GM18868 (cell line): Measurements from ENCODE around the gene SVEP1.
"Not testable (repeated sequence)": the region's sequence is repeated elsewhere in the genome, so short reads cannot be mapped to it uniquely, and the experiment has no call there.

Source experiments
- ATAC-seq: cut with Tn5 transposase; IDR thresholded peaks from one replicate; pipeline ENCODE4 v1.9.1; 2021; ENCODE audit warnings: mild to moderate bottlenecking, moderate library complexity; ENCODE audit not compliant: unreplicated experiment

The SVEP1 gene

DNA sequence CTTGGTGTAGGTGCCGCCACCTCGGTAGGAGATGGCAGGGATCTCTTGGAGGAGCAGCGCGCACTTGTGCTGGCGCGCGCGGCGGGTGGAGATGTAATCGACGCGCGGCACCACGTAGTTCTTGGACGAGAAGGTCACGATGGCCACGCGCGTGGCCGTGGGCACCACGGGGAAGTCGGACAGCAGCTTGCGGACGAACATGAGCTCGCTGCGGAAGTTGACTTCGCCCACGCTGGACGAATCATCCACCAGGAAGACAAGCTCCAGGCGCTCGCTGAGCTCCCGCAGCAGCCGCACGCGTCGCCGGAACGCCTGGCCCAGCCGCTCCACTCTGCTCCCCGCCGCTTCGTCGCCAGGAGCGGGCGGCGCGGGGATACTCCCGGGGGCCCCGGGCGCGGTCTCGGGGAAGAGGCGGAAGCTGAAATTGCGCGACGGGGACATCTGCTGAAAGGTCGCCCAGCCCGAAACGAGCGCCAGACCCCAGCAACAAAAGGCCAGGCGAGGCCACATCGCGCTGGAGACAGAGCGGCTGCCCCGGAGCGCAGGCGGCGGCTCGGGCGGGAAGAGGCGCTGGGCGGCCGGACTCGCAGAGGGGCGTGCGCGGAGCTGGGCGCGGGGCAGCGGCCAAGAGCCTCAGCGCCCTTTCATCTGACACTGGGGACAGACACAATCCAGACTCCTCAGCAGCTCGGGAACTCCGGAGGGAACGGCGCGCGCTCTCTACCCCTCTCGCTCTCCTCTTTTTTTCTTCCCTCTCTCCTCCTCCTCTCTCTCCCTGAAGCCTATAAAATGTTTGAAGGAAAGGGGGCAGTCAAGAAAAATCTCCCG, at the start of gene SVEP1:
SVEP1 (minus strand) TSS at position 708 of the 828 bp plus-strand sequence; CDS start at position 510, 198 bp downstream.
- no peak for ATAC-seq

DNA sequence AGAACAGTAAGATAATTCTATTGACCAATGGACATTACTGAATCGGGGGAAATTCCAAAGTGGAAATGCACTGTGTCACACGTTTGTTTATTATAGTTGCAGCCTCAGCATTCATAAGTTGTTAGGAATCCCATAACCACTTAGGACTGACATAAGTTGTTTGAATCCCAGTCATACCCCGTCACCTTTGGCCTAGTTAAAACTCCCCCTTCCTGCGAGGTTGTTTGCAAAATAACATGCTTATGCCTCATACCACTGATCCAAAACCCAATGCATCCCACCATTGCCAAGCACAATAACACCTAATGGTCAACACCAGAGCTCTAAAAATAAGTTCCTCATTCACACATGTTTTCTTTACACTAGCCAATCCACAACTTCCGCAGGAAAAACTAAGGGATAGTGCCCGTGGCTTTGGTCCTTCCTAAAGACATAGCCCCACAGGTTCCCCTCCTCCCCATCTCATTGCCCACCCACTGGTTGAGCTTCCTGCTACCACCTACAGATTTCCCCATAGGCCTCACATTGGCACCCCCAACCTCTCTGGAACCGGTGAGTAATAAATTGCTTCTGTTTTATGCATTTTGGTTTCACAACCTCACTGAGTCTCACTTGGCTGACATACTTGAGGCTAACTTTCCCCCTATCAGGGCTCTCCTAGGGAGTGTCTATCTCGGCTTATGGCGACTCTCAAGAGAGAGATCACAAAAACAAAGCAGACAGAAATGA, 46.7 kb upstream of the SVEP1 start:
- peak; percentile 98 for ATAC-seq

DNA sequence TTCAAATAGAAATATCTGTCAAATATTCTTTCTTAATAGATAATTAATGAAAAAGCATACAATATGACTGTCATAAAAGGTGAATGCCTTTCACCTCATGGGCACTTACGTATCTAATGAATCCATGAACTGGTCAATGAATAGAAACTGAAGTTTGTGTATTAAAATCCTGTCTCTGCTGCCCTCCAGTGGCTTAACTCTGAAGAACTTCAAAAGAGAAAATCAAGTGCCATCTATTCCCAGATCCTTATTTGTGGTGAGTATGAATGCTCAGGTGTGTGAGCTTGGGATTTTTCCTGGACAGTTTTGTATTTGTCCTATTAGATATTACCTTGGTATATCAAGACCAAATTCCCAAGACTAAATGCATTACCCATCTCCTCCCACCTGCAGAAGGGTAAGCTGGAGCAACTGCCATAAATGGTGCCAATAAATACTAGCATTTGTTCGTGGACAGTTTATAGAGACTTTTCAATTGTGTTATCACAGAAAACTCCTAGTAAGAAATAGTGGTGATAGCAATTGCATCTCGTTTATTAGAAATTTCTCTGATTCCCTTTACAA, 44.0 kb upstream of the SVEP1 start:
- peak; percentile 37 for ATAC-seq

DNA sequence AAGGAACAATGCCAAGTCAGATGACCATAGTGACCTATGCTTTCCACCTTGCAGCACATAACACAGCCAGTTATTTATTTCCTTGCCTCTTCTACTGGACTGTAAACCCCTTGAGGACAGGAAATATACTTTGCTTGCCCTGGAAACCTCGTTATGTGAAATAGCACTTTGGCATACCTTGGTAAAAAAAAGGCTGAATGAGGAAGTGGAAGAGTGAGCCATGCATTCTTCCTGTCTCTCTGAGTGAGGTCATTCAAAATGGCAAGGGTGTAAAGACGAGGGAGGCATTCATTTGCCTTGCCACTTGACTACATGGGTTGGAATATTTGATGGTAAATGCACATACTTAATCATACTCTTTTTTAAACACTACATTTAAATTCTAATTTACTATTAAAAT, 42.8 kb upstream of the SVEP1 start:
- ATAC-seq, result no peak

DNA sequence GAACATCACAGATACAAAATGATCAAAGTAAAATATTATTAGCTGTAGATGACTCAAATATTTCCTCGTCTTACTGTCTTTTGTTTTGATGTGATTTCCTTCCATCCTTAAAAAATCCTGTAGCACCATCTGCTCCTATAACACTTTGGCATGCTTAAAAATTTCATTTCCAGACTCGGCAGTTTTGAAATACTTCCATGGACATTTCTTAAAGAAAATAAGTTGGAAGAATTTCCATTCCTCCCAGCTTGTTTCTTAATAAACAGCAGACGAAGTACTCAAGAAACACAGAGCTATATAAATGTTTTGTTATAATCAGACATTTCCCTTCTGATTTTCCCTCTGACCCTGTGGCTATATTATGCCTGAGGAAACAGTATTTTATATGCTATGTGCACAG, 41.2 kb upstream of the SVEP1 start:
- ATAC-seq, result no peak

DNA sequence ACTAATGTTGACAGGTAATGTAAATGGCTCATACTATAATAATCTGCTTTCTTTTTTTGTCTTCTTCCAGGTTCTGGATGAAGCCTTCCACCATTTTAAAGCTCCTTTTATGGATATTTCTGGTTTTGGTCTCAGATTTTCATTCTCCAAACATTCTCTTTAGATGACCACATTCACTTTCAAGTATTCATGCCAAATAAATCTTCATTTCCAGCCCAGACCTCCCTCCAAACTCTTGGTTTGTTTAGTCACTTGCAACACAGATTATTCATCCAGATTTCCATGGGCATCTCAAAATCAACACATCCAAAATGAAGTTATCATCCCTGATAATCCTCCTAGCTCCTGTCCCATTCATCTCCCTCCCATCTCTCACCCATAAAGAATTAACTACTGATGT, 40.3 kb upstream of the SVEP1 start:
- no peak for ATAC-seq

DNA sequence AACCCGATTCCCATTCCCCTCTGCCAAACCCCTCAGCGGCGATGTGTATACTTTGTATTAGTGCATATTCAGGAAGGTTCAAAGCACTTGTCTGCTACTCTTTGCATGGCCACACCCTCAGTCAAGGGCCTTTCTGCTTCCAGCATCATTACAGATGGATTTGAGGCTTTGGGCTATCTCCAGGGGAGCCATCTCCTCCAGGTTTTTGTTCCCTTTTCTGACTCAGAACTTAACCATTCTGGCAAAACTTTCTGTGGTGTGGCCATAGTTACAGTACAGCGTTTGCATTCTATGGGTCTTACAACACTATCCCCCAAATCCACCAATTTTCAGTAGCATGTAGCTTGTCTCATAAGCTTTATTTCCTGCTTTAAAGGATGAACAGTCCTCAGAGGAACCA, 36.0 kb upstream of the SVEP1 start:
- ATAC-seq, result no peak

DNA sequence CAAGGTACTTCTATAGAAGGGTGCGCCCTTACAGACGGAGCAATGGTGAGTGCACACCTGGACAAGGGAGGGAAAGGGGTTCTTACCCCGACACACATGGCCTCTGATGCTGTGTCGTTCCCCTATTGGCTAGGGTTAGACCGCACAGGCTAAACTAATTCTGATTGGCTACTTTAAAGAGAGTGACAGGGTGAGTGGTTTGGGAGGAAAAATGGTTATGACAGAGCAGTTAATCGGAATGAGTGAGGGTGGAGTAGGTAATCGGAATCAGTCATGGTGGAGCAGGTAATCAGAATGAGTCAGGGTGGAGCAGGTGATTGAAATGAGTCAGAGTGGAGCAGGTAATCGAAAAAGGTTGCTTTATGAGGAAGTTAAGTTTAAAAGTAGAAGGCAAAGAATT, 35.0 kb upstream of the SVEP1 start:
- not testable (repeated sequence) for ATAC-seq

DNA sequence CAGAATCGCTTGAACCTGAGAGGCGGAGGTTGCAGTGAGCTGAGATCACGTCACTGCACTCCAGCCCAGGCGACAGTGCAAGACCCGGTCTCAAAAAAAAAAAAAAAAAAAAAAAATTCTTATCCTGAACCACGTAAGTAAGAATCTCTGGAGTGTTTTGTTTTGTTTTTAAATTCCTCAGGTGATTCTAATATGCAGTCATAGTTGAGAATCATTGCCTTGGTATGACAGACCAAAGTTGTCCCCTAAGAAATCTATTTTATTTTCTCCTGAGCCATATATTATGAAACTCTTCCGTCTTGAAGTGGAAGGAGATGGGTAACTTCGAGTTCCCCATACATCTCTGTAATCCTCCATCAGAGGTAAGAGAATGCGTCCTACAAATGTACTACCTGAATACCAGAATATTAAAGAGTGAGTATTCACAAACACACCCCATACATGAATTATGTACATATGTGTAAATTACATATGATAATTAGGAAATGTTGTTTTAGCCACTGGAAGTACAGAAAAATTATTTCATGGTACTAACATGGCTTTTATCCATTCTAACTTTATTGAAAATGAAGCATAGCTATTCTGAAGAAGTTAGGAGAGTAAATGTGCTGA, 26.7 kb upstream of the SVEP1 start:
- no peak for ATAC-seq

DNA sequence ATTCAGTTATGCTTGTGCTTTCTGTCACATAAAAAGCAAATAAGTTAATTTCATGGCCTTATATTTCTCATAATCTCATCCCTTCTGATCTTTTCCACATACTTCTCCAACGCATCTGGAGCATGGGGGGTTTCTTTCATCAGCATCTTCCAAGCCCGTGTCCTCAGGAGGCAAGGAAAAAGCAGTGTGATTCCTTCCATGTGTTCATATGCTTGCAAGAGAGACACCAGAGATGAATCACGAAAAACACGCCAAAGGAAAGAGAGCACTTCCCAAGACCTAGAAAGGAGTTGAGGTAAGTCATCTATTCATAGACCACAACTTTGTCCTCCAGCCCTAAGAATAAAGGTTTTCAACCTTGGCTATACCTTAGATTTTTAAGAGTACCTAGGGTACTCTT, 26.0 kb upstream of the SVEP1 start:
- no peak for ATAC-seq

DNA sequence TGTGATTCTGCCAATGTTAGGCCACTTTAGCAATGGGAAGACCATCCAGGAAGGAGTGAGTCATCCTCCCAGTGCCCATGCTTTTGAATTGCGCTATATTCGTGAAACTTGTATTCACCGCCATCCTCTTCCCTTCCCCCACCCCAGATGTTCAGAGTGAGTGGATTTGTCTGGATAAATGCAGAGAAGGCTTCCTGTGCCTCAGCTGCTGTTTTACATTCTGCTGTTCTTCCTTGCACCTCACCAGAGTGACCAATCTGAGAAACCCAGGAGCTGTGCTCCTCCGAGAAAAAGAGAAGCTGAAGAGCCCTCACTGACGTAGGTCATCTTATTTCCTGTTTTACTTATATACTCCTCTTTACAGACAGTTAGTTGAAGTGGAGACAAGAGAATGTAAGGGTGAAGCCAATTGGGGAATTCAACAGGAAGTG, 24.6 kb upstream of the SVEP1 start:
- ATAC-seq, result no peak

DNA sequence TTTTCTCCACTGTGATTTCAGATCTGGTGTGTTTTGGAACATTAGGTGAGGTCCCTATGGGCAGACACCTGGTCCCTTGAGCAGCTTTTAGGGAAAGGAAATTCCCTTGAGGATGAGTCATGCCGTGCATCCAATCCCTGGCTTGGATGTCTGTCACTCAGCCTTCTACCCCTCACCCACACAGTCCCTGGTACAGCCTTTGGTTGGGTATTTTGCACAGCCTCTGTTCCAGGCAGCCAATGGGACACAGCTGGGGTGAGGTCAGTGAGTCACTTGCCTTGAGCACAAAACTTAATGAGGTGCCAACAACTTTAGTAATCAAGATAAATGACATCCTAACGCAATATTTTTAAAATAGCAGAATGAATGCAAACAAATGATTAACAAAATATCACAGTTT, 22.7 kb upstream of the SVEP1 start:
- no peak for ATAC-seq

DNA sequence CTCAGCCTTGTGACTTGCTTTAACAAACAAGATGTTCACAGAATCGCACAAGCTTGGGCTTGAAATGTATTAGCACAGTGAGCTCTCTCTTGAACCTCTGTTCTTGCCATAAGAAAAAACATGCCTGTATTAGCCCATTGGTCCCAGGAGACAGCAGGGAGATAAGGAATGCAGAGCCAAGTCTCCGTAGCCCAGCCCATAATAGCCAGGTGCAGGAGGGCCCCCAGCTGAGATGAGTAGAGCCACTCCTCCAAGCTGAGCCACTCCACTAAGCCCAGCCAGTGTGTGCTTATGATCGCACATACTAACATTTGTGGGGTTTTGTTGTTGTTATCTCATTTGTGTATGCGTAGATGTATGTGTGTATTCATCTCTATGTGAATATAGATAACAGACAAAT, 21.6 kb upstream of the SVEP1 start:
- ATAC-seq, result no peak

DNA sequence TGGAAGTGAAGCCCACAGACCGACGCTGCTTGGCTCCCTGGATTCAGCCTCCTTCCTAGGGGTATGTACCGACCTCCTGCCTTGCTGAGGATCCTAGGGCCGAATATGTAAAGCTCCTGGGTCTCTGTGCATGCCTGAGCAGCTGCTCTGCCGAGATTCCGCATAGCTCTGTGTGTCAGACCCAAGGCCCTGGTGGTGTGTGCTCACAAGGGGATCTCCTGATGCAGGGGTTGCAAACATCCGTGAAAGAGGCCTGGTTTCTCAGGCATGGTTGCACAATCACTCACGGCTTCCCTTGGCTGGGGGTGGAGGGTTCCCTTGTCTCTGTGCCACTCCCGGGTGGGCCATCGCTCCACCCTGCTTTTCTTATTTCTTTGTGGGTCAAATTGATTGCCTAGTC, 19.9 kb upstream of the SVEP1 start:
- no peak for ATAC-seq

DNA sequence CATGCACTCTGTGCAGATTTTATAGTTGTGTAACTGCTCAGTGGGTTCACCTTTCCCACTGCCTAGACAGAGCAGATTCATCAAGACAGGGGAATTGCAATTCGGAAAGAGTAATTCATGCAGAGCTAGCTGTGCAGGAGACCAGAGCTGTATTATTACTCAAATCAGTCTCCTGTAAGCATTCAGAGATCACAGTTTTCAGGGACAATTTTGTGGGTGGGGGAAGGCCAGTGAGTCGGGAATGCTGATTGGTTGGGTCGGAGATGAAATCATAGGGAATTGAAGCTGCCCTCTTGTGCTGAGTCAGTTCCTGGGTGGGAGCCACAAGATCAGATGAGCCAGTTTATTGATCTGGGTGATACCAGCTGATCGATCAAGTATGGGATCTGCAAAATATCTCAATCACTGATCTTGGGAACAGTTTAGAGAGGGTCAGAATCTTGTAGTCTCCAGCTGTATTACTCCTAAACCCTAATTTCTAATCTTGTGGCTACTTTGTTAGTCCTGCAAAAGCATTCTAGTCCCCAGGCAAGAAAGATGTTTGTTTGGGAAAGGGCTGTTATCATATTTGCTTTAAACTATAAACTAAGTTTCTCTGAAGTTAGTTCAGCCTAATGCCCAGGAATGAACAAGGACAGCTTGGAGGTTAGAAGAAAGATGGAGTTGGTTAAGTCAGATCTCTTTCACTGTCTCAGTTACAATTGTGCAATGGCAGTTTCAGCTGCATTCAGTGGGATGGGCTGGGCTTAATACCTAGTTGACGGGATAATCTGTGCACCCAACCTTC, 12.7 kb upstream of the SVEP1 start:
- ATAC-seq, result no peak

DNA sequence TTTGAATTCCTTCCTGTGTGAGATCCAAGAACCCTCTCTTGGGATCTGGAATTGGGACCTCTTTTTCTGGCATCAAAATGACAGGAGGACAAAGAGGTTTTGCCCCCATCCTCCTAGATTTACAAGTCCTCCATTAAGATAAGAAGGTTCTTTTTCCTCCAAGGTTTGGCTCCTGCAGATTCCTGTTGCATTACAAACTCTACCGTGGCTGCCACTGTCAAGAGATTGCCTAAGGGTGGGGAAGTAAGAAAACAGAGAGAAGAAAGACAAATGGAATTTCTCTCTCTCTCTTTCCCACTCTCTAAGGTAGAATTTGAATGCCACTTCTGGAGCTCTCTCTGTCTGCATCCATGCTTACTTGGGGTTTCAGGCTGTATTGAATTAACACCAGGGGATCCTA, 12.0 kb upstream of the SVEP1 start:
- no peak for ATAC-seq

DNA sequence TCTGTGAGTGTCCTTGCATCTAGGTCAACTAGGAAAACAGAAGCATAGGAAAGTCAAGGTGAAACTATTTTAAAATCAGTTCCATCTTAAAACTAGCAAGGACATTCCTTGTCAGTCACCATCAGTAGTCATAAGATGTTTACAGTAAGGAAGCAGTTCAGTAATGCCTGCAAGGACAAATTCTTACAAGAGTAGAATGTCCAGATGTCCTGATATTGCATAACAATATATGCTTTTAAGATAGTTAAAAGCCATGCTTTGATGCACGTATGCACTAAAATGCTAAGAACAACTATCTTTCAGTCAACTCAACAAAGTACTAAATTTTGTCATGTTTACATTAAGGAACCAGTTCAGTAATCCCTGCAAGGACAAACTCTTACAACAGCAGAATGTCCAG, 11.3 kb upstream of the SVEP1 start:
- no peak for ATAC-seq

DNA sequence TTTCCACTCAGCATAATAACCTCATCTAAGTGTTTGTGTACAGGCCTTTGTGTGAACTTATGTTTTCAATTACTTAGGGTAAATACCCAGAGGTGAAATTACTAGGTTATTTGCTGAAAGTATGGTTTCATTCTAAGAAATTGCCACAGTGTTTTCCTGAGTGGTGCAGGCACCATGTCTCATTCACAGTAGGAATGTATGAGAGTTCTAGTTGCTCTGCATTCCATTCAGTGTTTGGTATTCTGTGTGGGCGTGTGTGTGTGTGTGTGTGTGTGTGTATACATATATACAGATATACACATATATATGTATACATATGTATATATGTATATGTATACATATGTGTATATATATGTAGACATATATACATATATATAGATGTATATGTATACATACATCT, 8.8 kb upstream of the SVEP1 start:
- ATAC-seq, result no peak

DNA sequence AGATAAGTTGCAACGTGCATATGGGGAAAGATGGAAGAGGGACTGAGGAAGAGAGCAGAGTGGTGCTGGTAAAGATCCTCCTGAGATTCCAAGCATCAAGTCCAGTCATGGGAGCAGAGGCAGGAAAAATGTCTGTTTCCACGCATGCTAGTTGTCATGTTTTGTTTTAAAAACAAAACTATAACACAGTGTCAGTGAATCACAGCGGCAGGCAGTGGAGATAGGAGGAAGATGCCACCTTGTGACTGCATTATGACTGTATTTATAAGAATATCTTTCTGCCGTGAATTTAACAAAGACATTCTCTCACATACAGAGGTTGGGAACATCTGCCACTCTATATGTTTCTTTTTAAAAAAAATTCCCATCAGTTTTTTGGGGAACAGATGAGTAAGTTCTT, 3.7 kb upstream of the SVEP1 start:
- ATAC-seq, result no peak

DNA sequence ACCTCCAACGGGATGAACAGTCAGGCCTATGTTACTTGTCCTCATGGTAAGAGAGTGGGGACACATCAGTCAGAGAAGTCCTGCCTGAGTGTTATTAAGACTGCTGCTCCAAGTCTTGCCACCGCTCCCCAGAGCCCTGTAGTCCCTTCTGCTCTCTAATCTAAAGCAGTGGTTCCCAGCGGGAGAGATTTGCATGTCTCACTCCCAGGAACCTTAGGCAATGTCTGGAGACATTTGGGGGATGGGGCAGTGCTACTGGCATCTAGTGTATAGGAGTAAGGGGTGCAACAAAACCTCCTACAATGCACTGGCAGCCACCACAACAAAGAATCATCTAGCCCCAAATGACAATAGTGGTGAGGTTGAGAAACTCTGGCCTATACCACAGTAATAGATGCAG, 2.6 kb upstream of the SVEP1 start:
- ATAC-seq, result no peak

DNA sequence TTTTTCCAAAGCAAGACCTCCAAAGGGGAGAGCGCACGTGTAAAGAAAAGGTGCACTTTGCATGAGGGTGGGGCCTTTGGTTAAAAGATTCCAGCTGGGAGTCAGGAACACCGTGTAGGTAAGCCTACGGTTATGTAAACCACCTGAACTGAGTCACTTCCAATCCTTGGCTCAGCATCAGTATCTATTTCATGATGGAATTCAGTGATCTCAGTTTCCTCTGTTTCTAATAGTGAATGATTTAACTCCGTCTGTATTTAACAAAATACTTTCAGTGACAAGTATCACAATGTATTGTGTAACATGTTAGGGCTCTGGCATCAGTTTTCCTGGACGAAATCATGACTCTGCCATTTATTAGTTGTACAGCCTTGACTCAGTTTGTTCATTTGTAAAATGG, 1.3 kb upstream of the SVEP1 start:
- ATAC-seq, result no peak
